Neuronal stem cell (in vitro differentiated cells): ENCODE results near the gene FAF2.

Experiments used
- DNase-seq: peaks from one replicate; pipeline ENCODE4 v3.0.0-alpha.2; 2013; ENCODE audit warnings: low spot score
- H2AFZ ChIP-seq: one replicate; pipeline ENCODE4 v1.6.1; 2013; ENCODE audit warnings: mild to moderate bottlenecking, low read length, inconsistent platforms
- H2AK5ac ChIP-seq: 2 replicates; pipeline ENCODE4 v1.6.1; 2013; ENCODE audit warnings: low read depth, mild to moderate bottlenecking, inconsistent platforms, low read length, moderate library complexity, mixed read lengths
- H2BK120ac ChIP-seq: 2 replicates; pipeline ENCODE4 v1.6.1; 2013; ENCODE audit warnings: low read depth, mild to moderate bottlenecking, inconsistent platforms, low read length, moderate library complexity, mixed read lengths
- H2BK12ac ChIP-seq: one replicate; pipeline ENCODE4 v1.6.1; 2013; ENCODE audit warnings: low read length, inconsistent platforms
- H2BK15ac ChIP-seq: 2 replicates; pipeline ENCODE4 v1.6.1; 2013; ENCODE audit warnings: mild to moderate bottlenecking, low read length, inconsistent platforms, mixed read lengths
- H2BK5ac ChIP-seq: one replicate; pipeline ENCODE4 v1.6.1; 2013; ENCODE audit warnings: inconsistent platforms, mild to moderate bottlenecking, low read length, moderate library complexity
- H3K14ac ChIP-seq: one replicate; pipeline ENCODE4 v1.6.1; 2013; ENCODE audit warnings: low read length, inconsistent platforms
- H3K18ac ChIP-seq: 2 replicates; pipeline ENCODE4 v1.6.1; 2013; ENCODE audit warnings: low read length, inconsistent platforms
- H3K23ac ChIP-seq: 2 replicates; pipeline ENCODE4 v1.6.1; 2013; ENCODE audit warnings: low read depth, mild to moderate bottlenecking, mixed read lengths, low read length, inconsistent platforms; ENCODE audit not compliant: poor library complexity
- H3K27ac ChIP-seq: replicated peaks from 3 replicates; pipeline ENCODE4 v1.5.1; 2013; ENCODE audit warnings: low read length, inconsistent platforms
- H3K27me3 ChIP-seq, 3 experiments: 2 replicates each; pipeline ENCODE4 v1.6.1; 2013; ENCODE audit warnings: low read length in 3 of 3, mild to moderate bottlenecking in 2 of 3, inconsistent platforms in 1 of 3, low read depth in 1 of 3, mixed read lengths in 1 of 3, moderate library complexity in 1 of 3; ENCODE audit not compliant: control insufficient read depth in 3 of 3, insufficient read depth in 3 of 3
- H3K36me3 ChIP-seq, 2 donors: replicated peaks in 1 of 2; 2 replicates each; pipeline ENCODE4 v1.6.1; 2013; ENCODE audit warnings: low read length in 2 of 2; ENCODE audit not compliant: control insufficient read depth in 2 of 2, insufficient read depth in 2 of 2
- H3K4ac ChIP-seq: 2 replicates; pipeline ENCODE4 v1.6.1; 2013; ENCODE audit warnings: inconsistent platforms, mild to moderate bottlenecking, low read length, moderate library complexity
- H3K4me1 ChIP-seq, 2 donors: 1 replicate in 1 of 2; 2 replicates in 1 of 2; pipeline ENCODE4 v1.6.1; 2013; ENCODE audit warnings: low read length in 2 of 2, low read depth in 1 of 2; ENCODE audit not compliant: control insufficient read depth in 2 of 2, insufficient read depth in 1 of 2
- H3K4me2 ChIP-seq: one replicate; pipeline ENCODE4 v1.6.1; 2013; ENCODE audit warnings: mild to moderate bottlenecking, low read length, inconsistent platforms; ENCODE audit not compliant: insufficient read depth, poor library complexity, severe bottlenecking
- H3K4me3 ChIP-seq, 2 donors: 2 replicates each; pipeline ENCODE4 v1.5.1; 2013; ENCODE audit warnings: low read length in 2 of 2, mild to moderate bottlenecking in 2 of 2, inconsistent platforms in 1 of 2, moderate library complexity in 1 of 2
- H3K79me1 ChIP-seq: one replicate; pipeline ENCODE4 v1.6.1; 2013; ENCODE audit warnings: low read depth, mild to moderate bottlenecking, inconsistent platforms, low read length, moderate library complexity
- H3K9ac ChIP-seq: one replicate; pipeline ENCODE4 v1.6.1; 2013; ENCODE audit warnings: mild to moderate bottlenecking, low read depth, low read length, inconsistent platforms; ENCODE audit not compliant: poor library complexity
- H3K9me3 ChIP-seq, 2 donors: replicated peaks in 1 of 2; 2 replicates each; pipeline versions ENCODE3 to v1.6.1; 2013; ENCODE audit warnings: low read length in 2 of 2, mild to moderate bottlenecking in 2 of 2, inconsistent platforms in 1 of 2, low read depth in 1 of 2, mixed read lengths in 1 of 2, moderate library complexity in 1 of 2; ENCODE audit not compliant: control insufficient read depth in 2 of 2, insufficient read depth in 1 of 2
- H4K8ac ChIP-seq: one replicate; pipeline ENCODE4 v1.6.1; 2013; ENCODE audit warnings: low read depth, mild to moderate bottlenecking, inconsistent platforms, low read length, moderate library complexity
- H4K91ac ChIP-seq: one replicate; pipeline ENCODE4 v1.6.1; 2013; ENCODE audit warnings: low read length, low read depth, mild to moderate bottlenecking, inconsistent platforms; ENCODE audit not compliant: poor library complexity
- WGBS, 2 donors: extraction: QIAGEN DNeasy Blood & Tissue Kit; methylation state at CpG; one replicate each; pipeline ENCODE4 v1.1.7; 2013; ENCODE audit warnings: missing lambda C conversion rate in 2 of 2, mixed read lengths in 1 of 2; ENCODE audit not compliant: insufficient read length in 2 of 2, insufficient replicate concordance in 1 of 2; ENCODE audit errors: extremely low coverage in 2 of 2; 5-methylcytosine and 5-hydroxymethylcytosine counted together

FAF2 gene

GRCh38 chr5:176545737-176546509, 97.7 kb downstream of the FAF2 start:
- Histone ChIP-seq H2BK120ac (peak overlapping the region; percentile 47), H3K27me3 (peaks cover 4 to 31% (median 18%) of the 10 kb centered on the region in 3 experiments), H2BK12ac (peak overlapping the region; percentile 65), H3K36me3 (no peaks in the 10 kb centered on the region), H2AFZ (no peak overlapping the region), H3K9me3 (no peaks in the 10 kb centered on the region), H3K4ac (no peak overlapping the region), H3K27ac (no peak overlapping the region), H3K79me1 (peaks cover 2% of the 10 kb centered on the region), H4K8ac (no peak overlapping the region), H2BK15ac (no peak overlapping the region), H3K4me1 (peaks cover 15 to 21% of the 10 kb centered on the region in 2 donors), H3K14ac (peak overlapping the region; percentile 84), H4K91ac (peak overlapping the region; percentile 94), H3K18ac (no peak overlapping the region), H3K23ac (peak overlapping the region; percentile 85), H3K9ac (no peak overlapping the region), H3K4me2 (no peak overlapping the region), H2AK5ac (peak overlapping the region; percentile 84), H2BK5ac (no peak overlapping the region), H3K4me3 (no peak overlapping the region)
- DNase-seq, result no peak
- no CpG with 5 or more reads among the region's 13 CpGs for WGBS, 2 donors

GRCh38 chr5:176547802-176548201, 99.6 kb downstream of the FAF2 start:
- Histone ChIP-seq H4K8ac (no peak overlapping the region), H2BK15ac (no peak overlapping the region), H3K23ac (no peak overlapping the region), H3K79me1 (peaks cover 2% of the 10 kb centered on the region), H2BK12ac (no peak overlapping the region), H3K36me3 (no peaks in the 10 kb centered on the region), H3K4ac (no peak overlapping the region), H4K91ac (no peak overlapping the region), H3K4me3 (no peak overlapping the region), H3K14ac (no peak overlapping the region), H2BK5ac (no peak overlapping the region), H3K27me3 (peaks cover 4 to 24% (median 23%) of the 10 kb centered on the region in 3 experiments), H2AK5ac (no peak overlapping the region), H3K27ac (no peak overlapping the region), H2AFZ (no peak overlapping the region), H3K9me3 (no peaks in the 10 kb centered on the region), H3K9ac (no peak overlapping the region), H3K18ac (no peak overlapping the region), H2BK120ac (no peak overlapping the region), H3K4me2 (no peak overlapping the region), H3K4me1 (peaks cover 2 to 9% of the 10 kb centered on the region in 2 donors)
- no CpG with 5 or more reads among the region's 8 CpGs for WGBS, 2 donors
- DNase-seq, result no peak

- H3K9ac ChIP-seq, result peak within 1 kb of the TSS; percentile 70
- no peak within 1 kb of the TSS for H3K4me3 ChIP-seq
- no peak within 1 kb of the TSS for H4K8ac ChIP-seq
- peak within 1 kb of the TSS; percentile 79 for H4K91ac ChIP-seq
- peaks cover 4% of the 10 kb centered on the region in 2 donors for H3K4me1 ChIP-seq
- H3K23ac ChIP-seq, result no peak within 1 kb of the TSS
- H3K27ac ChIP-seq, result no peak within 1 kb of the TSS
- H3K4me2 ChIP-seq, result no peak within 1 kb of the TSS
- no peak within 1 kb of the TSS for H2AFZ ChIP-seq
- H3K18ac ChIP-seq, result peak within 1 kb of the TSS; percentile 78
- WGBS, 2 donors, result no CpG with 5 or more reads among the region's 18 CpGs
- peak within 1 kb of the TSS; percentile 52 for H2BK12ac ChIP-seq
- peak within 1 kb of the TSS; percentile 47 for H2AK5ac ChIP-seq
- H2BK15ac ChIP-seq, result peak within 1 kb of the TSS; percentile 92
- H2BK5ac ChIP-seq, result no peak within 1 kb of the TSS
- no peak for DNase-seq
- H3K9me3 ChIP-seq, result no peaks in the 10 kb centered on the region
- H3K4ac ChIP-seq, result no peak within 1 kb of the TSS
- peak within 1 kb of the TSS; percentile 63 for H3K14ac ChIP-seq
- peaks cover 4 to 33% (median 15%) of the 10 kb centered on the region in 3 experiments for H3K27me3 ChIP-seq
- H2BK120ac ChIP-seq, result peak within 1 kb of the TSS; percentile 42
- H3K79me1 ChIP-seq, result peaks cover 2% of the 10 kb centered on the region
- no peaks in the 10 kb centered on the region for H3K36me3 ChIP-seq
These were observed 100.8 kb downstream of the FAF2 start, which contains the start of gene CDHR2 for GRCh38 chr5:176548967-176549444. Gene CDHR2, plus strand, starts transcription at chr5:176549342. Its CDS starts 16,011 bp downstream, at chr5:176565353.

GRCh38 chr5:176549871-176550270, 101.7 kb downstream of the FAF2 start:
- Histone ChIP-seq H3K27me3 (peaks cover 0 to 33% (median 8%) of the 10 kb centered on the region in 3 experiments), H3K79me1 (peaks cover 2% of the 10 kb centered on the region), H3K14ac (peak overlapping the region; percentile 17), H2BK12ac (peak overlapping the region; percentile 52), H3K4ac (no peak overlapping the region), H2AK5ac (peak overlapping the region; percentile 47), H3K9ac (no peak overlapping the region), H3K4me3 (no peak overlapping the region), H4K91ac (no peak overlapping the region), H3K4me2 (no peak overlapping the region), H3K9me3 (no peaks in the 10 kb centered on the region), H3K23ac (no peak overlapping the region), H2AFZ (no peak overlapping the region), H2BK120ac (peak overlapping the region; percentile 42), H3K18ac (peak overlapping the region; percentile 36), H3K27ac (no peak overlapping the region), H3K4me1 (peaks cover 5 to 7% of the 10 kb centered on the region in 2 donors), H3K36me3 (no peaks in the 10 kb centered on the region), H2BK5ac (no peak overlapping the region), H2BK15ac (no peak overlapping the region), H4K8ac (no peak overlapping the region)
- no peak for DNase-seq
- no CpG with 5 or more reads among the region's 7 CpGs for WGBS, 2 donors
